Left renal cortex interstitium (tissue), 4 donors: ENCODE measurements around the gene EIF2B4. TPM values are rescaled to one million over a fixed set of nuclear protein-coding genes. Genes with fewer than 3 reads are reported as not detected.
"Not testable (repeated sequence)": the region's sequence is repeated elsewhere in the genome, so short reads cannot be mapped to it uniquely, and the experiment has no call there.

Experiments used
- DNase-seq, 4 donors: peaks; one replicate each; pipeline ENCODE4 v3.0.0-alpha.2; 2013; ENCODE audit warnings: low read depth in 4 of 4, low spot score in 2 of 4, missing footprints in 1 of 4
- polyA plus RNA-seq, 4 donors: library from polyadenylated mRNA; unstranded; fragments of 120-200 nt; gene quantifications; one replicate each; pipeline ENCODE4 v1.2.1, GENCODE V29; 2013; ENCODE audit not compliant: insufficient read length in 4 of 4

The EIF2B4 gene
- polyA plus RNA-seq, 4 donors, result 44.1 to 58.6 (median 52.8) TPM

GRCh38 chr2:27350106-27350693 lies 19.9 kb downstream of the EIF2B4 start:
- no peak for DNase-seq

GRCh38 chr2:27347641-27348040 lies 22.5 kb downstream of the EIF2B4 start:
- DNase-seq, result no peak

- DNase-seq, result no peak
These were observed 34.0 kb downstream of the EIF2B4 start for GRCh38 chr2:27336173-27336572.

GRCh38 chr2:27335311-27335710 lies 34.8 kb downstream of the EIF2B4 start:
- DNase-seq, result no peak

GRCh38 chr2:27324720-27325119 lies 45.4 kb downstream of the EIF2B4 start:
- DNase-seq, result no peak

- no peak for DNase-seq
These were observed 46.4 kb downstream of the EIF2B4 start for GRCh38 chr2:27323596-27324285.

- peak; percentile 65 to 91 (median 82) for DNase-seq
These were observed 47.2 kb downstream of the EIF2B4 start, which contains the start of gene MPV17 for GRCh38 chr2:27322766-27323595. Gene MPV17 (minus strand): TSS chr2:27323097. CDS start chr2:27322517, 580 bp downstream.

GRCh38 chr2:27322301-27322765 lies 47.8 kb downstream of the EIF2B4 start:
- DNase-seq, result no peak

- DNase-seq, result no peak
These were observed 49.1 kb downstream of the EIF2B4 start for GRCh38 chr2:27320958-27321543.

- DNase-seq, result not testable (repeated sequence)
These were observed 50.3 kb downstream of the EIF2B4 start for GRCh38 chr2:27319839-27320238.

- no peak for DNase-seq
These were observed 53.3 kb downstream of the EIF2B4 start for GRCh38 chr2:27316655-27317412.

GRCh38 chr2:27315122-27315521 lies 55.0 kb downstream of the EIF2B4 start:
- DNase-seq, result no peak

GRCh38 chr2:27314709-27315108 lies 55.4 kb downstream of the EIF2B4 start:
- no peak for DNase-seq

Other genes with a start within 250 kb of the EIF2B4 start
- 1 to 10 TPM in 3 of 4 donors, under 1 TPM in 1; 0.99 to 2.0 (median 1.3) TPM for gene ABHD1, start 246.5 kb downstream of the EIF2B4 start, polyA plus RNA-seq
- 10 to 100 TPM; 46.6 to 54.1 (median 52.2) TPM for gene PREB, start 235.7 kb downstream of the EIF2B4 start, polyA plus RNA-seq
- gene PRR30, start 230.9 kb downstream of the EIF2B4 start, polyA plus RNA-seq, result not detected
- under 1 TPM; 0.42 to 0.76 (median 0.70) TPM for gene TCF23, start 221.3 kb downstream of the EIF2B4 start, polyA plus RNA-seq
- 100 to 1,000 TPM; 144 to 186 (median 158) TPM for gene ATRAID, start 158.3 kb downstream of the EIF2B4 start, polyA plus RNA-seq
- 10 to 100 TPM; 29.6 to 48.6 (median 39.4) TPM for gene SLC5A6, start 158.1 kb downstream of the EIF2B4 start, polyA plus RNA-seq
- gene CAD, start 153.0 kb downstream of the EIF2B4 start, polyA plus RNA-seq, result 10 to 100 TPM; 34.7 to 63.8 (median 46.3) TPM
- 10 to 100 TPM in 1 of 4 donors, 1 to 10 TPM in 3; 5.3 to 11.2 (median 7.0) TPM for gene SLC30A3, start 107.3 kb downstream of the EIF2B4 start, polyA plus RNA-seq
- 1 to 10 TPM in 2 of 4 donors, under 1 TPM in 2; 0.43 to 1.6 (median 0.83) TPM for gene DNAJC5G, start 94.9 kb downstream of the EIF2B4 start, polyA plus RNA-seq
- gene TRIM54, start 87.9 kb downstream of the EIF2B4 start, polyA plus RNA-seq, result 1 to 10 TPM; 3.4 to 8.7 (median 4.7) TPM
- gene UCN, start 61.9 kb downstream of the EIF2B4 start, polyA plus RNA-seq, result 1 to 10 TPM in 2 of 4 donors, under 1 TPM in 2; 0.59 to 1.5 (median 1.1) TPM
- 10 to 100 TPM; 69.5 to 93.3 (median 80.5) TPM for gene MPV17, start 47.2 kb downstream of the EIF2B4 start, polyA plus RNA-seq
- gene GTF3C2, start 13.6 kb downstream of the EIF2B4 start, polyA plus RNA-seq, result 10 to 100 TPM; 65.4 to 82.3 (median 73.2) TPM
- 100 to 1,000 TPM in 3 of 4 donors, 10 to 100 TPM in 1; 99.0 to 127 (median 108) TPM for gene SNX17, start 278 bp upstream of the EIF2B4 start, polyA plus RNA-seq
- 10 to 100 TPM; 16.4 to 28.5 (median 21.2) TPM for gene ZNF513, start 10.4 kb upstream of the EIF2B4 start, polyA plus RNA-seq
- gene PPM1G, start 39.3 kb upstream of the EIF2B4 start, polyA plus RNA-seq, result 10 to 100 TPM; 87.3 to 98.8 (median 92.5) TPM
- 100 to 1,000 TPM; 125 to 146 (median 132) TPM for gene NRBP1, start 58.3 kb upstream of the EIF2B4 start, polyA plus RNA-seq
- gene KRTCAP3, start 72.0 kb upstream of the EIF2B4 start, polyA plus RNA-seq, result 10 to 100 TPM in 1 of 4 donors, 1 to 10 TPM in 3; 7.4 to 11.5 (median 8.2) TPM
- 10 to 100 TPM; 33.3 to 78.8 (median 49.9) TPM for gene IFT172, start 119.4 kb upstream of the EIF2B4 start, polyA plus RNA-seq
- 10 to 100 TPM in 1 of 4 donors, 1 to 10 TPM in 3; 7.1 to 10.9 (median 8.8) TPM for gene FNDC4, start 124.9 kb upstream of the EIF2B4 start, polyA plus RNA-seq
- gene GCKR, start 126.5 kb upstream of the EIF2B4 start, polyA plus RNA-seq, result under 1 TPM in 2 of 4 donors, not detected in 2; 0.16 to 0.28 TPM
- gene ZNF512, start 212.7 kb upstream of the EIF2B4 start, polyA plus RNA-seq, result 10 to 100 TPM; 66.1 to 84.9 (median 75.4) TPM